ENCODE data around the gene BRD3OS.

Gene BRD3OS

DNA sequence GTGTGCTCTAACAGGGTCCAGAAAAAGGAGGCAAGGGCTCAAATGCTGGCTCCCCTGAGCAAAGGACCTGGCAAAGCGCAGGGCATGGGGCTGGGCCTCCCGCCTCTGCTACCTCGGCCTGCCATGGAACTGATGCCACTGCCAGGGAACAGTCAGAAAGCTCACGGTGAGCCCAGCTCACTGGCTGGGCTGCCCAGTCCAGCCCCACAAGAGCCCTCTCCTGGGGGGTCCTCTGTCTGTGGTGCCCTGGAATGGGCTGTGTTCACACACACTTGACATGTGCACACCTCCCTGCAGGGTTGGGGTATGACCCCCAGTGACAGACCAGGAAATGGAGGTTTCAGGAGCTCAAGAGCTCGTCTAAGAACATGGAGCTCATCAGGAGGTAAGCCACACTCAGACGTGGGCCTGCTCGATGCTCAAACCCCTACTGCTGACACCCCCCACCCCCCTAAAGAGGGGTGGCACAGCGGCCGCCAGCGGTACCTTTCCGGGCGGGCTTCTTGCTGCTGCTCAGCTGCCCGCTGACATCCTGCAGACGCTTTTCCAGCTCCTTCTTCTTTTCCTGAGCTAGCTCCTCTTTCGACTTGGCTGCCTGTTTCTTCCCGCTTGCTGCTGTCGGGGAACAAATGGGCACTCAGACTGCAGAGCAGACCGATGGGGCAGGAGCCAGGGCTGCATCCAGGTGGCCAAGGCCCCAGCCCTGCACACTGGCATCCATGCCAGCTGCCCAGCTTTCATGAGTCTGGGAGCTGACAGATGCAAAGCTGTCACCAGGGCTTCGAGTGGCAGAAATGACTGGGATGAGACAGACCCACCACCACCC lies 9.1 kb downstream of the BRD3OS start:
- no peak for DNase-seq (ENCODE audit: low read depth in 3 of 3)

DNA sequence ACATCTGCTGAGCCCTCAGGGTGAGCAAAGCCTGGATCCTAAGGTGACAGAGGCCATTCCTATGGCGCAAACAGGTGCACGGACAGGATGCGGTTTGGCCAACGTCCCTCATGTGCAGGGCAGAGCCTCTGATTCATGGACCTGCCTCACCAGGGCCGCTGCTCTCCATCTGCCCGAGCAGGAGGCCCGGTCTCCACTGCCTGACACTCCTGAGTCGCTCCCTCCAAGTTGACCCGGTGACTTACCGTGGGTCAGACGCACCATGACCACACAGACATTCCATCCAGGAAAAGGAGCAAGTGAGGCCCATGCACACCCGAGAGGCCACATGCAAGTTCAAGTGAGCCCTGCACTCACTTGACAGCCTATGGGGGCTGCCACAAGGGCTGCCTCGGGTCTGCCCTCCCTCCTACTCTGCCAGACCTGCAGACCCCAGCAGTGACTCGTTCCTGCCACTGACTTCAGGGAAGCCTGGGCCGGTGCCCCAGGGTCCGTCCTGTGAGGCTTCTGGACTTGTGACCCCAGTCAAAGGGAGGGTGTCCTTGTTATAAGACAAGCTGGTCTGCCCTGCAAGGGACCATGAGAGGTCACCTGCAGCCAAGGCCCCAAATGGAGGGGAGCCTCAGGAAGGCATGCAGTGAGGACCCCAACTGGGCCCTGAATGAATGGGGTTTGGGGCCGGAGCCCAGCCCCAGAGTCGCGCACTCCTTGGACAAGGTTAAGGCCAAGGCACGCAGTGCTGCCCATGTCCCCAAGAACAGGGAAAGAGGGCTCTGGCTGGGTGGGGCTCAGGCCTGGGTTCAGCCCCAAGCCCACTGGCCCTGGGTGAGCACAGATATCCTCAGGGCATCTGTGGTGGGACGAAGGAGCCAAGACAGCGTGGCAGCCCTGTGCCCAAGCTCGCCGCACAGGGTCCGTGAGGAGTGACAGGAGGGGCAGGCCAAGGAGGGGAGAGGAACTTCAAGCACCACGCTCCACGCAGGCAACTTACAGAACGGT lies 10.1 kb downstream of the BRD3OS start:
- DNase-seq (ENCODE audit: low read depth in 3 of 3) = no peak

DNA sequence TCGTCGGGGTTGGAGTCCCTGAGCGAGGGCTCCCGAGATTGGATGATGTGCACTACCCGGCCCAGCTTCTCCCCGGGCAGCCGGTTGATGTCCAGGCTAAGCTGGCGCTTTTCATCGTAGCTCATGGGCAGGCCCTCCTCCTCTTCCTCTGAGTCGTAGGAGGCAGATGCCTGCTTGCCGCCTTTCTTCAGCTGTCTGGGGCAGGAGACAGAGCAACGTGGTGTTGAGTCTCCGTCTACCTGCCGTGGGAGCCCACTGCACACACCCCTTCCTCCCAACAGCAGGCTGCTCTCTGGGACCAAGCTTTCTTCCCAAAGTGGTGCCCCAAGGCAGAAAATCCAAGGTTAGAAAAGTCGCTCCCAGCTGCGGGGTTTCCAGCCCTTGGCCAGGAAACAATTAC lies 10.8 kb downstream of the BRD3OS start:
- DNase-seq (ENCODE audit: low read depth in 3 of 3) = no peak

DNA sequence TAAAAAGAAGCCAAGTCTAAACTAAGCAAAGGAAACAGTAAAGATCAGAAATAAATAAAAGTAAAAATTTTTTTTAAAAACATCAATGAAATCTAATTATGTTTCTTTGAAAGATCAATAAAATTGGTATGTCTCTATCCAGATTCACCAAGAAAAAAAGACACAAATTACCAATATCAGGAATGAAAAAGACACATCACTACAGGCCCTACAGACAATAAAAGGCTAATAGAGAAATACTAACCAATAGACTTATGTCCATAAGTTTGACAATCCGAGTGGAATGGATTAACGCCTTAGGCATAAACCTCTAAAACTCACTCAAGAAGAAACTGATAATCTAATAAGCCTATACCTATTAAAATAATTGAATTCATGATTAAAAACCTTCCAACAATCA lies 12.4 kb downstream of the BRD3OS start:
- no peak for DNase-seq (ENCODE audit: low read depth in 3 of 3)

DNA sequence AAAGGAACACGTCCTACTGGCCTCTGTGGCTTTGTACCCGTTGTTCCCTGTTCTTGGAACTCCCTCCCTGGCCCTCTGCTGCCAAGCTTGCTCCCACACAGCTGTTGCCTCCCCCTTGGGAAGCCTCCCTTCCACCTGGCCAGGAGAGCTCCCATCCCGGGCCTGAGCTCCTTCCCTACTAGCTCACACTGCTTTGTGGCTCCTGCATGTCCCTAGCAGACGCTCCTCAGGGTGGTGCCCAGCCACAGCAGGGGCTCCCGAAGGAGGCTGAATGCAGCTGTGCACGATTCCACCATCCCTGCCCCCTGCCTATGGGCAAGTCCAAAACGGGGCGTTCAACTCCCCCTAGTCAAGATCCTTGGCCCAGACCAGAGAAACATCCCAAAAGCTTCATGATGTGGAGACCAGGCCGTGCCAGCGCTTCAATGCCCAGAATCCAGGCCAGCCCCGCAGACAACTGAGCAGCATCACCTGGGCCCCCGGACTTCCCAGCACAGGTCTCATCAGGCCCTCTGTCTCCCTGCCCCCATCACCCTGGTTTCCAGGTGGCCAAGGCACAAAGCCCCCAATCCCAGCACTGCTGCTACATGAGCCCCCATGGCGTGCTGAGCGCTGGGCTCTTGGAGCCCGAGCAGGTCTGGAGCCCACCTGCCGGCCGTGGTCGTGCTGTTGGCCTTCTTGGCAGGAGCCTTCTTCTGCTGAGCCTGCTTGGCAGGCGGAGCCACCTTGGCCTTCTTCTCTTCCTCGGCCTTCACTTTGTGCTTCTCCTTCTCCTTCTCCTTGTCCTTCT lies 14.3 kb downstream of the BRD3OS start:
- DNase-seq (ENCODE audit: low read depth in 3 of 3) = no peak

DNA sequence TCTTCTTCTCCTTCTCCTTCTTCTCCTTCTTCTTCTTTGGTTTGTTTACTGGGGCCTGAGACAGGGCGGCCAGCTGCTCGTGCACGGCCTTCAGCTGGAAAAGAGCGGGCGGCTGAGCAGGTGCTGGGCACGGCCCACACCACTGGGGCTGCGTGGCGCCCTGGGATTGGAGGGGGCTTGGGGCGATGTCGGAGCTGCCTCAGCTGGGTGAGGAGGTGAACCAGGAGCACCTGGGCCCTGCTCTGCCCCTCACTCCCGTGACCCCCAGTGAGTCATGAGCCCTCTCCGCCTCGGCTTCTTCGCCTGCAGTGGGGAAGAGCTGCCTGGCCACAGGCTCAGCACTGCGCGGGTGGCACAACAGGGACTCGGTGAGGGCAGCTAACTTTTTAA lies 14.9 kb downstream of the BRD3OS start:
- DNase-seq (ENCODE audit: low read depth in 3 of 3) = no peak

DNA sequence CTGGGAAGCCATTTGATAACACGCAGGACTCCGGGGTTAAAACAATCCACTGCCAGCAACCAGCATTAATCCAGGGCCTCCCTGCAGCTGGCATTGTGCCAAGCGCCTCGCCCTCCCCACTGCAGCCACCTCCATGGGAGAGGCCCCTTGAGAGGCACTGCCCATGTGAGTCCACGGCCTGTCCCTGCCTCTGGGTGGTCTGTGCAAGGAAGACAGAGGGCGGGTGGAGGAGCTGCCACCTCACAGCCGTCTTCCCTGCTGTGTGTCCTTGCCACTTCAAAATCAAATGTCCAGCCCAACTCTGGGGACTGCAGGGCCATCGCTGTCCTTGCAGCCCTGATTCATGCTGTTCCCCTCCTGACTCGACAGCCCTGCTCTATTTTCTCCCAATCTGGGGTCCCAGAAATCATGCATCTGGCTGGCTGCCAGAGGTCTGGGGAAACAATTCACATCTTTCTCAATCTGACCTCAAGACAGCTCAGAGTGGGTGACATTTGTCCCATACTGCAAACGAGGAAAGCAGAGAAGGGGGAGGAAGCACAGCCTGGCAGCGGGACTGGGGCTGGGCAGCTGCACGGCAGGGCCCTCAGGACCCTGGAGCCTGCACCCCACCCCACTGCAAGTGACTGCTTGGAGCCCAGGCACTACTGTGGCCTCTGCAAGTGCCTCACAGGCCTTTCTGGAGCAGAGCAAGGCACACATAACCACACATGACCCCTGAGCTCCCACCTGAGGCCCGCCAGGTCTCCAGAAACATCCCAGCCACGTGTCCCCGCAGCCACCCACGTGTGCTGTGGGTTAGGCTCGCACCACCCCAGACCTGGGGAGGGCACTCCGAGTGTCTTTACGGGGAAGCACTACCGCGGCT lies 15.7 kb downstream of the BRD3OS start:
- DNase-seq (ENCODE audit: low read depth in 3 of 3) = no peak

DNA sequence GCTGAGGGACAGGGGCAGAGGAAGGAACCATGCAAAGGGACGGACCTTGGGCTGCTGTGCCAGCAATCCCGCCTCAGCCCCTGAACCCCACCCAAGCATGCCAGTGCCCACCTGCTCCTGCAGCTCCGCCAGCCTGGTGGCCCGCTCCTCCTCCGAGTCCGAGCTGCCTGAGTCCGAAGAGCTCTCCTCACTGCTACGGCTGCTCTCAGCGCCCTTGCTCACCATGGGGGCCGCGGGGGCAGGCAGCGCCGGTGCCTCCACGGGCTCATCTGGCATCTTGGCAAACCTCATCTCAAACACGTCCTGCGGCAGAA lies 16.3 kb downstream of the BRD3OS start:
- DNase-seq (ENCODE audit: low read depth in 3 of 3) = no peak

DNA sequence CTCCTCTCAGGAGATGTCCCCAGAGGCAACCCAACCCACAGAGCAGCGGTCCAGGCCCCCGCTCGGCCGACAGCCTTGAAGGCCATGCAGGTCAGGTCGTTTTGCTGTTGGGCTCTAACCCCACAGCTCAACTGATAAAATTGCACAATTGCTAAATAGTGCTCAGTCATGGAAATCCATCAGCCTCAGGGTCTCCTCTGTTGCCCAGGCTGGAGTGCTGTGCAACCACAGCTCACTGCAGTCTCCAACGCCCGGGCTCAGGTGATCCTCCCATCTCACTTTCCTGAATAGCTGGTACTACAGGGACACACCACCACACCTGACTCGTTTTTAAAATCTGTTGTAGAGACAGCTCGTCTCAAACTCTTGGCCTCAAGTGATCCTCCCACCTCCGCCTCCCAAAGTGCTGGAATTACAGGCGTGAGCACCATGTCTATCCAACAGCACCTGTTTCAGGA lies 18.3 kb downstream of the BRD3OS start:
- DNase-seq (ENCODE audit: low read depth in 3 of 3) = no peak

DNA sequence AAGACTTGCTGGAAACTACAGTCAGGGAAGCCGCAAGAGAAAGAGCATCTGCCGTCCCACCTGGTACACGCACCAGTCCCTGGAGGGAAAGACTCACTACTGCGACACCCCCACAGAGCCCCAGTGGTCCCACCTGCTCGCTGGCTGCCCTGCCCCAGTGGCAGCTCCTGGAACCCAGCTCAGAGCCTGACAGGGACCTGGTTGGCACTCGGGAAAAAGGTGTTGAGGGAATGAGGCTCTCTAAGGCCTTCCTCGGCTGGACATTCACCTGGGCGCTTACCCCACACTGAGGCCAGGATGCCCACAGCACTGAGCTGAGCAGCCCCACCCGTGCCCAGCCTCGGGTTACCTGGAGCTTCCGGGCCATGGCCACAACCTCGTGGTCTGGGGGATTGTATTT lies 19.7 kb downstream of the BRD3OS start:
- no peak for DNase-seq (ENCODE audit: low read depth in 3 of 3)

DNA sequence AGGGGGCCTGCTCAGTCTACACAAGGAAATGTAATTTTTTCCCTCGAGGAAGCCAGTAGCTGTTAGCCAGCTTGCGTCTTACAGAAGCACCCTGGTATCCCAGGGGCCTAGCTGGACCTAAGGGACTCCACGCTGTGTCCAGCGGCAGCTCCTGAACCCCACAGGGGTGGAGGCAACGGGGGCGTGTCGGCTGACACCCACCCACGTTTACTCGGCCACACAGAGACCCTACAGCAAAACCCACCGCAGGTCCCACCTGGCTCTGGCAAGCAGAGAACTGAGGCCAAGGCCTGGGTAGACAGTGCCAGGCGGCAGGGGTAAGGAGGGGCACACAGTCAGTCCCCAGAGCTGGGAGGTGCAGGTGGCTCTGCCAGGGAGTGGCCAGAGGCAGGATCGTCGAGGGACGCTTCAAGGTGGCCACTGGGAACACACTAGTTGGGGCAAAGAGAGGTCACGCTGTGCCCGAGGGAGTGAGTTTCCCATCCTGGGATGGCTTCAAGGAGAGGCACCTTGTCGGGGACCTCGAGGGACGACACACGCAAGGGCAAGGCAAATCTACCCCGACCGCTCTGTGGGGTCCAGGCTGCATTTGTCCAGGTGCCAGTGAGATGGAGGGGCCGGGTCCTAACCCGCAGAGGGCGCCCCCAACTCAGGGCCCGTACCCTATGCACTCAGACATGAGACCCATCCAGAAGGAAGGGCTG lies 20.7 kb downstream of the BRD3OS start:
- DNase-seq (ENCODE audit: low read depth in 3 of 3) = no peak

DNA sequence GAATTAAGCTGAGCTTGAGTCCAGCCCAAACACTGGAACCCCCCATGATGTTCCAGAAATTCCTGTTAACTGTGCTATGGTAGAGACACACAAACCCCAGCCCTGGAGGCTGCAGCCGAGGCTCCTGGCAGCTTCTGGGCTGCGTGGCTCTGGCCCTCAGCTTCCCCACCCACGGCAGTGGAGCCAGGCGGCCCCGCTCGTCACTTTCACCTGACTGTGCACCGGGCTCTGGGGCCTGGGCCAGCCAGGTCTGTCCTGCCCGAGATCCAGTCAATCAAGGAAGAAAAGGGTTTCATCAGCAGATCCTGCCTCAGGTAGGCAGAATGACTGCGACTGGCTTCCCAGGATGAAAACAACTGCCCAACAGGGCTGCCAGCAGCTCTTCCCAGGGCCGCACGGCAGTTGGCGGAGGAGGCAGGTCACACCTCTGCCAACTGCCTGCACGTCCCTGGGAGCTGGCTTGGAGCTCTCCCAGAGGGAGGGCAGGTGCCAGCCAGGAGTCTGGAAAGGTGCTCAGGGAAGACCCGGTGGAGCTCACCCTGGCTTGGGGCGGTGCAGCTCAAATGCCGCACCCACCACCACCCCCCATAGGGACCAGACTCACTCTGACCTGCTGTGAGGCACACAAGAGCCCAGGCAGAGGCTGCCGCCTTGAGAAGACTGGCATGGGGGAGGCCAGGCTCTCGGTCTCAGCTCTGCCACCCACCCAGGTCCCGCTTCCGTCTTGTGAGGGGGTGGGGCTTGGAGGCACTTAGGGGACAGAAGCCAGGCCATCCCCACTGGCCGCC lies 21.8 kb downstream of the BRD3OS start:
- DNase-seq (ENCODE audit: low read depth in 3 of 3) = no peak

DNA sequence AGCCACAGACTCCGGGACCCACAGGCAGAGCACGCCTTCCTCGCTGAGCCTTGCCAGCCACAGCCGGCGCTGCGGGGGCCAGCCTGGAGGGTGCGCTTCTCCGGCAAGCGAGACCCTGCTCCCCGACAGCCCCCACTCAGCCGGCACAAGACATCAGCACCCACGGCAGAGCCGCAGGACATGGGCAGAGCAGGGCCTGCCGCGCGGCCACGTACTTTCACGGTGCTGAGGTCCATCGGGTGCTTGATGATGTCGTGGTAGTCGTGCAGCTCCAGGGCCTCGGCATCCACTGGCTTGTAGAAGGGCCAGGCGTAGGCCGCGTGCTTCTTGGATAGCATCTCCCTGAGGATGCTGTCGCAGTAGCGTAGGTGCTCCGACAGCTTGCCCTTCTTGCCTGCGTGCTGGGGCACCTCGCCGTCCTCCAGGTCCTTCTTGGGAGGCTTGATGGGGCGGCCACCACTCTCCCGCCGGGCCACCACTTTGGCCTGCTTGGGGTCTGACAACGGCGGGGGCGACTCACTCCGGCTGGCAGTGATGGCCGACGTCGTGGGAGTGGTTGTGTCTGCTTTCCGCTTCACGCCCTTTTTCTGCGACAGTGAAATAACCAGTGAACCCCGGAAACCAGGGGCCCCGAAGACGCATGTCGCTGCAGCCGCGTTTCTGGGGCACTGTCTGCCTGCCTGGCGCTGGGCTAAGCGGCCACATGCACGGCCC lies 22.7 kb downstream of the BRD3OS start:
- no peak for DNase-seq (ENCODE audit: low read depth in 3 of 3)

DNA sequence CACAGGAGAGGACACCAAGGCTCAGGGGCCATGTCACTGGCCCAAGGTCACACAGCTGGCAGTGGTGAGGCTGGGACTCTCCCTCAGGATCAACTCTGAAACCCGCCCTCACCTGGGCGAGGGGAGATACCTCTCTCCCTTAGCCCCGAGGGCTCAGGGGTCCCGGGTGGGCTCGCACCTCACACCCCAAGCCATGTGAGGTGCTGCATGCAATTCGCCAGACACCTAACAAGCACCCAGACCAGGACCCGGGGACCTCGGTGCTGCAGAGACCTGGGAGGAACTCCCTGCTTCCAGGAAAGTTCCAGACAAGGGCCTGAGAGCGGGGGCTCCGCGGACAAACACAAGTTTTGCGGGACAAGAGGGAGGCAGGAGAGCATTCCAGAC lies 23.3 kb downstream of the BRD3OS start:
- DNase-seq (ENCODE audit: low read depth in 3 of 3) = no peak

DNA sequence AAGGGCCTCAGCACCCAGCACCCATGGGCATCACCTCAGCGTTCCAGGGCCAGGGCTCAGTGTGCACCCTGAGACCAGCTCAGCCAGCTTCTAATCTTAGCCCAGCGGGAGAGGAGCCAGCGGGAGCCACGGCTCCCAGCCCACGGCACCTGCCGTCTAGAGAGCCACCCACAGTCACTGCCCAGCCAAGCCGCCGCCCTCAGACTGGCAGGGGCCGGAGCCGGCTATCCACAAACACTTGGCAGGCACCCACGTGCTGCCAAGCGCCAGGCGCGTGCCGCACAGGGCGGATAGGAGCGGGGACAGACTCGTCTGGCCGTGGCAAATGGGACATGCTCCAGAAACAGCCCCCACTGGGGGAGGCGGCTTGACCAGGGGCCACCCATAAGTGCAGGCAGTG lies 24.0 kb downstream of the BRD3OS start:
- no peak for DNase-seq (ENCODE audit: low read depth in 3 of 3)

DNA sequence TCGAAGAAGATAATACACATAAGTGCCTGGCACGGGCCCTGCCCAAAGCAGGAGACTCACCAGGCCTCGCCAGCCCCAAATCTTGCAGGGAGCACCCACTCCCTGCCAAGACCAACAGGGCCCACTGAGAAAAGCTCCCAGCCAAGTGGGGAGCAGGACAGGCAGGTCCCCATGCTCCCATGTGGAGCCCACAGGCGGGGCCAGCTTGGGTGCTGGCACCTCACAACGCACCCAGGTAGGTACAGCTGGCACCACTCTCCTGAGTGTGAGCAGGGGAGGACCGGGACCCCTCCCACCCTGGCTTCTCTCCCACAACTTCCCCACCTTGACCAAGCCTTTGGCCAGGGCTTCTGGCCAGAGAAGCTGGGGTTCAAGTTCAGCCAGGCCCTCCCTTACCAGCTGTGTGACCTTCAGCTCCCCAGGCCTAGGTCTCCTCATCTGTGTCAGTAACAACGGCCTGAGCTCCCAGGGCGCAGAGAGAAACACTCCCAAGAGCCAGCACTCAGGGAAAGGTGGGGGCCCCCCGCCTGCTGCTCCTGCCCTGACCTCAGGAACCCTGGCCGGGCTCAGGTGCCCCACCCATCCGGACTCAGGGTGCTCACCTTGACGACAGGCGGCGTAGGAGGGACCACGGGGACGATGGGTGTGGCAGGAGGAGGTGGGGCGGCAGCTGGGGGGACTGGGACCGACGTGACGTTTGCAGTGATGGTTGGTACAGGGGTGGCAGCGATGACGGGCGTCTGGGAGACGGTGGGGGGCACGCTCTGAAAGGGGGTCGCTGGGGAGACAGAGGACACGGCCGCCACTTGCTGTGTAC lies 24.7 kb downstream of the BRD3OS start:
- no peak for DNase-seq (ENCODE audit: low read depth in 3 of 3)

DNA sequence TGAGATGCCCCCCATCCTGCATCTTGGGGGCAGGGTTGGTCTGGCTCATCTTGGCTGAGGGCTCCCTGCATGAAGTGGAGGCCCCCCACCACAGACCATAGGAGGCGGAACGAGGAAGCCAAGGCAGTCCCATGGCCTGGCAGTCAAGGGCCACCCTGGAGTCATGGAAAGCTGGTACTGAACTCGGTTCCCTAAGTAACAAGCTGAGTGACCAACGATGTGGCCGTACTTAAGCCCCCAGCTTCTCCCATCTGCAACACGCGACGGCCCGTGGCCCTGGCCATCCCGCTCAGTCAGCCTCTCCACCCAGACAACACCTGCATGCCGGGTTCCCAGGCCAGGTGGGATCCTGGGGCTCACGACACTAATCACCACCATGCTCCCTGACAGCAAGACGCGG lies 25.4 kb downstream of the BRD3OS start:
- DNase-seq (ENCODE audit: low read depth in 3 of 3) = no peak

DNA sequence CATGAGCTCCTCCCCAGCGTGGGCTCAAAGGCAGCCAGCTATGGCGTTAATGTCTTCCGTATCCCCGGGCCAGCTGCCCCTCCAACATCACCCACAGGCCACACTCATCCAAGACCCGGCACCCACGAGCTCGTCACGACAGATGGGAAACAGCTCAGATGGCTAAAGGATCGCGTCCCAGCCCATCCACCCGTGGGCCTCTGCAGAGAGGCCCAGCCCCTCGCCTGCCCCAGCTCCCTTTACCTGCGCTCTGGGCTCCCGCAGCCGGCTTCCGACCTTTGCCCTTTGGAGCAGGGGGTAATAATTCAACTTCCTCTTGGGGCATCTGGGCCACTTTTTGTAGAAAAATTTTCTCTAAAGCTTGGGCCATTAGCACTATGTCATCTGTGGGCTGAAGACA lies 26.0 kb downstream of the BRD3OS start:
- DNase-seq (ENCODE audit: low read depth in 3 of 3) = no peak
